Kidney (tissue), 14 donors: ENCODE measurements around the gene DAW1. TPM values are rescaled to one million over a fixed set of nuclear protein-coding genes. Genes with fewer than 3 reads are reported as not detected.
A peak's percentile ranks its signal among the peaks of the same experiment; 100 is the strongest.

ENCODE experiments used
- DNase-seq, 5 donors: peaks; one replicate each; pipeline ENCODE4 v3.0.0-alpha.2; 2013 to 2020
- FAIRE-seq: peaks from 2 replicates; lab custom pipeline; 2012; peaks lifted over from hg19 to GRCh38; lab: Jason Lieb, UNC
- H3K27ac ChIP-seq, 2 donors: one replicate each; pipeline ENCODE4 v1.7.0; 2013; ENCODE audit warnings: low read depth in 2 of 2, low read length in 2 of 2, inconsistent platforms in 1 of 2
- H3K27me3 ChIP-seq: one replicate; pipeline ENCODE4 v1.7.1; 2013; ENCODE audit warnings: low read length, inconsistent platforms; ENCODE audit not compliant: control insufficient read depth, insufficient read depth
- H3K36me3 ChIP-seq, 3 donors: one replicate each; pipeline versions ENCODE4 v1.7.0 to v1.7.1; 2013; ENCODE audit warnings: low read length in 3 of 3, control low read depth in 1 of 3, inconsistent platforms in 1 of 3; ENCODE audit not compliant: insufficient read depth in 3 of 3, control insufficient read depth in 2 of 3
- H3K4me1 ChIP-seq, 3 donors: one replicate each; pipeline versions ENCODE4 v1.7.0 to v1.7.1; 2013; ENCODE audit warnings: low read length in 3 of 3, inconsistent platforms in 1 of 3, low read depth in 1 of 3; ENCODE audit not compliant: control insufficient read depth in 2 of 3, insufficient read depth in 2 of 3
- H3K4me3 ChIP-seq, 3 donors: one replicate each; pipeline versions ENCODE4 v1.7.0 to v1.8.1; 2013; ENCODE audit warnings: low read length in 3 of 3, control low read depth in 1 of 3, inconsistent platforms in 1 of 3
- H3K9ac ChIP-seq, 3 donors: one replicate each; pipeline versions ENCODE4 v1.7.0 to v1.7.1; 2013; ENCODE audit warnings: low read length in 3 of 3, control low read depth in 1 of 3, inconsistent platforms in 1 of 3
- H3K9me3 ChIP-seq, 3 donors: one replicate each; pipeline versions ENCODE4 v1.7.0 to v1.7.1; 2013; ENCODE audit warnings: low read length in 3 of 3, control low read depth in 1 of 3, inconsistent platforms in 1 of 3; ENCODE audit not compliant: control insufficient read depth in 2 of 3, insufficient read depth in 1 of 3
- CTCF ChIP-seq: IDR thresholded peaks from 3 replicates; pipeline ENCODE4 v1.5.1; 2012; ENCODE audit warnings: mild to moderate bottlenecking, moderate library complexity, borderline replicate concordance; ENCODE audit not compliant: insufficient read depth; ENCODE audit errors: extremely low read depth
- intact Hi-C: fragments of 100-400 bp; cut with DNase I; formaldehyde crosslinking; loops from one replicate; pipeline ENCODE4 v1.11.1; 2022
- polyA plus RNA-seq: library from polyadenylated mRNA; stranded (reverse); fragments of 350-450 nt; fragmentation: Illumina TruSeq; extraction: RNeasy Lipid Tissue Mini Kit (QIAGEN cat#74804); gene quantifications from one replicate; pipeline ENCODE4 v1.2.3, GENCODE V29; 2014; ENCODE audit warnings: low read depth, low replicate concordance; ENCODE audit not compliant: insufficient read depth
- total RNA-seq: library from RNA; stranded (reverse); fragmentation: NEBNext Ultra II Directional; extraction: Animal tissue kit (Norgen Biotek cat#: 25700); gene quantifications from one replicate; pipeline ENCODE4 v1.2.1, GENCODE V29; 2021
- donor health status: control.
- donor health status: control.
- donor health status: control.
- donor health status: control.
- donor health status: control.
- donor health status: DM: yes; HTN: yes; CAD: no.
- donor health status: Normal renal cell carcinoma (clear cell type).

DAW1 gene
- total and polyA plus RNA-seq, 2 donors from 2014 or later, result 1.0 to 1.7 TPM

GRCh38 chr2:227853765-227854271, 17.6 kb upstream of the DAW1 start:
- H3K4me1 ChIP-seq, result peaks cover 0 to 14% (median 12%) of the 10 kb centered on the region in 3 donors
- DNase-seq, result no peak
- TF ChIP-seq CTCF, result no peak
- H3K9me3 ChIP-seq, result no peaks in the 10 kb centered on the region
- peak overlapping the region in 1 of 3 donors; percentile 10 for H3K9ac ChIP-seq
- H3K36me3 ChIP-seq, result no peaks in the 10 kb centered on the region
- no peak overlapping the region for H3K4me3 ChIP-seq
- H3K27me3 ChIP-seq, result no peaks in the 10 kb centered on the region
- intact Hi-C loops, result no loop called here
- FAIRE-seq, result no peak
- H3K27ac ChIP-seq, result peak overlapping the region; percentile 69 to 86

GRCh38 chr2:227855440-227855839, 16.0 kb upstream of the DAW1 start:
- no peaks in the 10 kb centered on the region for H3K36me3 ChIP-seq
- TF ChIP-seq CTCF, result no peak
- intact Hi-C loops, result no loop called here
- H3K4me1 ChIP-seq, result peaks cover 0 to 14% (median 12%) of the 10 kb centered on the region in 3 donors
- no peak for DNase-seq
- no peaks in the 10 kb centered on the region for H3K9me3 ChIP-seq
- no peak overlapping the region for H3K4me3 ChIP-seq
- no peaks in the 10 kb centered on the region for H3K27me3 ChIP-seq
- no peak overlapping the region for H3K9ac ChIP-seq
- FAIRE-seq, result no peak
- no peak overlapping the region for H3K27ac ChIP-seq

- intact Hi-C loops, result no loop called here
- no peaks in the 10 kb centered on the region for H3K27me3 ChIP-seq
- DNase-seq, result no peak
- H3K4me3 ChIP-seq, result no peak overlapping the region
- TF ChIP-seq CTCF, result no peak
- H3K4me1 ChIP-seq, result peaks cover 0 to 14% (median 12%) of the 10 kb centered on the region in 3 donors
- no peak overlapping the region for H3K9ac ChIP-seq
- H3K9me3 ChIP-seq, result no peaks in the 10 kb centered on the region
- H3K27ac ChIP-seq, result no peak overlapping the region
- no peak for FAIRE-seq
- H3K36me3 ChIP-seq, result no peaks in the 10 kb centered on the region
Observed at GRCh38 chr2:227856697-227857096, 14.7 kb upstream of the DAW1 start.

GRCh38 chr2:227860221-227860641, 11.2 kb upstream of the DAW1 start:
- no peaks in the 10 kb centered on the region for H3K27me3 ChIP-seq
- no peak overlapping the region for H3K9ac ChIP-seq
- TF ChIP-seq CTCF, result no peak
- H3K4me3 ChIP-seq, result no peak overlapping the region
- DNase-seq, result no peak
- no peaks in the 10 kb centered on the region for H3K36me3 ChIP-seq
- H3K27ac ChIP-seq, result no peak overlapping the region
- peaks cover 0 to 3% (median 0%) of the 10 kb centered on the region in 3 donors for H3K4me1 ChIP-seq
- H3K9me3 ChIP-seq, result no peaks in the 10 kb centered on the region
- intact Hi-C loops, result no loop called here
- no peak for FAIRE-seq
